Uterus (tissue), 4 donors: ENCODE data around the gene IPO13. TPM values are rescaled to one million over a fixed set of nuclear protein-coding genes. Genes with fewer than 3 reads are reported as not detected.

ENCODE experiments used
- DNase-seq, 2 donors: peaks; one replicate each; pipeline ENCODE4 v3.0.0-alpha.2; 2019 to 2020
- H3K27ac ChIP-seq, 2 donors: fragments of 200-600 bp; sonication (generic); 1 replicate in 1 of 2; 2 replicates in 1 of 2; pipeline ENCODE4 v1.5.1; 2016 to 2018
- H3K27me3 ChIP-seq, 2 donors: fragments of 200-600 bp; sonication (generic); one replicate each; pipeline ENCODE4 v1.5.1; 2018 to 2019; ENCODE audit warnings: control low read depth in 1 of 2
- H3K36me3 ChIP-seq, 2 donors: fragments of 200-600 bp; sonication (generic); one replicate each; pipeline ENCODE4 v1.5.1; 2019; ENCODE audit warnings: control low read depth in 1 of 2
- H3K4me1 ChIP-seq, 2 donors: fragments of 200-600 bp; sonication (generic); one replicate each; pipeline ENCODE4 v1.5.1; 2018 to 2019; ENCODE audit warnings: control low read depth in 1 of 2
- H3K4me3 ChIP-seq, 2 donors: fragments of 200-600 bp; sonication (generic); 1 replicate in 1 of 2; 2 replicates in 1 of 2; pipeline ENCODE4 v1.5.1; 2018 to 2019; ENCODE audit warnings: mild to moderate bottlenecking in 1 of 2
- H3K9me3 ChIP-seq, 2 donors: fragments of 200-600 bp; sonication (generic); one replicate each; pipeline ENCODE4 v1.5.1; 2019; ENCODE audit warnings: control low read depth in 1 of 2
- POLR2A ChIP-seq, 2 donors: fragments of 450-650 bp; IDR thresholded peaks; one replicate each; pipeline ENCODE4 v1.6.1; 2016; ENCODE audit warnings: antibody characterized with exemption in 2 of 2, mild to moderate bottlenecking in 1 of 2, moderate library complexity in 1 of 2
- intact Hi-C: fragments of 100-400 bp; cut with DNase I; formaldehyde crosslinking; loops from one replicate; pipeline ENCODE4 v1.15.1; 2023; ENCODE audit warnings: low total_unique reads
- total RNA-seq, 4 donors: library from RNA; depleted of rRNA in 3 of 4; stranded (reverse); fragments of >200 nt in 3 of 4; gene quantifications; one replicate each; pipeline versions ENCODE4 v1.1.0 to v1.2.4, GENCODE V29; 2014 to 2023
- TF ChIP-seq, protein P1 (sequence below), 4 experiments: fragments of 200-600 bp in 2 of 4; fragments of 450-650 bp in 2 of 4; sonication (generic) in 2 of 4; IDR thresholded peaks; one replicate each; pipeline ENCODE4 v1.5.1; 2016 to 2019; ENCODE audit warnings: antibody characterized with exemption in 4 of 4, mild to moderate bottlenecking in 2 of 4, moderate library complexity in 1 of 4
- donor health status: DM: yes; HTN: yes; CAD: no.

IPO13 gene
- total RNA-seq, 4 donors from 2014 or later = 6.9 to 26.7 (median 18.0) TPM

DNA sequence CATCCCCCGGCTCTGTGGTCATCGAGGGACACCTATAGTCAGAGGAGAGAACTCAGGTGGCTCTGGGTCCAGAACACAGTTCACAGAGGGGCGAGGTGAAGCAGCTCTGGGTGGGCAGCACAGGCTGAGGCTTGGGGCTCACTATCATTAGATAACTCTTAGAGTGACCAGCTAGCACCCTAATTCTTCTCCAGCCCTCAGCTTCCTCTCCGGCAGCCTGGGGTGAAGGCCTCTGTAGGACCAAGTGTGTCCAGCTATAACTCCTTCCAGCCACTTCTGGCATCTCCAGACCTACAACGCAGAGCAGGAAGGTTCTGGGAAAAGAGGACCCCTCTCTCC is 11.8 kb upstream of the IPO13 start:
- H3K27me3 ChIP-seq = no peaks in the 10 kb centered on the region
- no peaks in the 10 kb centered on the region for H3K9me3 ChIP-seq
- peaks cover 0 to 11% of the 10 kb centered on the region in 2 donors for H3K4me1 ChIP-seq
- TF ChIP-seq, protein P1, sequence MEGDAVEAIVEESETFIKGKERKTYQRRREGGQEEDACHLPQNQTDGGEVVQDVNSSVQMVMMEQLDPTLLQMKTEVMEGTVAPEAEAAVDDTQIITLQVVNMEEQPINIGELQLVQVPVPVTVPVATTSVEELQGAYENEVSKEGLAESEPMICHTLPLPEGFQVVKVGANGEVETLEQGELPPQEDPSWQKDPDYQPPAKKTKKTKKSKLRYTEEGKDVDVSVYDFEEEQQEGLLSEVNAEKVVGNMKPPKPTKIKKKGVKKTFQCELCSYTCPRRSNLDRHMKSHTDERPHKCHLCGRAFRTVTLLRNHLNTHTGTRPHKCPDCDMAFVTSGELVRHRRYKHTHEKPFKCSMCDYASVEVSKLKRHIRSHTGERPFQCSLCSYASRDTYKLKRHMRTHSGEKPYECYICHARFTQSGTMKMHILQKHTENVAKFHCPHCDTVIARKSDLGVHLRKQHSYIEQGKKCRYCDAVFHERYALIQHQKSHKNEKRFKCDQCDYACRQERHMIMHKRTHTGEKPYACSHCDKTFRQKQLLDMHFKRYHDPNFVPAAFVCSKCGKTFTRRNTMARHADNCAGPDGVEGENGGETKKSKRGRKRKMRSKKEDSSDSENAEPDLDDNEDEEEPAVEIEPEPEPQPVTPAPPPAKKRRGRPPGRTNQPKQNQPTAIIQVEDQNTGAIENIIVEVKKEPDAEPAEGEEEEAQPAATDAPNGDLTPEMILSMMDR (IDR thresholded peaks at IDR 0.05) = no peak
- no peak for TF ChIP-seq POLR2A (IDR thresholded peaks at IDR 0.05)
- H3K4me3 ChIP-seq = no peak overlapping the region
- no peak for DNase-seq
- H3K36me3 ChIP-seq = no peaks in the 10 kb centered on the region
- intact Hi-C loops = loop anchor here (5.0 kb wide), 1 partner anchor 173 kb away; no protein-coding TSS in a partner anchor
- no peak overlapping the region for H3K27ac ChIP-seq

GRCh38 chr1:43935711-43936427 is 10.9 kb upstream of the IPO13 start:
- no peak for DNase-seq
- no peak overlapping the region for H3K27ac ChIP-seq
- no peaks in the 10 kb centered on the region for H3K27me3 ChIP-seq
- H3K9me3 ChIP-seq = no peaks in the 10 kb centered on the region
- intact Hi-C loops = loop anchor here (5.0 kb wide), 1 partner anchor 174 kb away; no protein-coding TSS in a partner anchor
- TF ChIP-seq POLR2A (IDR thresholded peaks at IDR 0.05) = no peak
- TF ChIP-seq, protein P1 (IDR thresholded peaks at IDR 0.05) = no peak
- peak overlapping the region; percentile 13 to 34 for H3K4me3 ChIP-seq
- H3K4me1 ChIP-seq = peaks cover 0 to 11% of the 10 kb centered on the region in 2 donors
- no peaks in the 10 kb centered on the region for H3K36me3 ChIP-seq

- peaks cover 0 to 11% of the 10 kb centered on the region in 2 donors for H3K4me1 ChIP-seq
- no peaks in the 10 kb centered on the region for H3K27me3 ChIP-seq
- H3K27ac ChIP-seq = no peak overlapping the region
- no peak for TF ChIP-seq POLR2A (IDR thresholded peaks at IDR 0.05)
- TF ChIP-seq, protein P1 (IDR thresholded peaks at IDR 0.05) = no peak
- intact Hi-C loops = loop anchor here (5.0 kb wide), 1 partner anchor 174 kb away; no protein-coding TSS in a partner anchor
- no peaks in the 10 kb centered on the region for H3K36me3 ChIP-seq
- peak in 1 of 2 donors; percentile 35 for DNase-seq
- no peaks in the 10 kb centered on the region for H3K9me3 ChIP-seq
- H3K4me3 ChIP-seq = peak overlapping the region in 1 of 2 donors; percentile 34
Observed at GRCh38 chr1:43936431-43937151, 10.2 kb upstream of the IPO13 start.

DNA sequence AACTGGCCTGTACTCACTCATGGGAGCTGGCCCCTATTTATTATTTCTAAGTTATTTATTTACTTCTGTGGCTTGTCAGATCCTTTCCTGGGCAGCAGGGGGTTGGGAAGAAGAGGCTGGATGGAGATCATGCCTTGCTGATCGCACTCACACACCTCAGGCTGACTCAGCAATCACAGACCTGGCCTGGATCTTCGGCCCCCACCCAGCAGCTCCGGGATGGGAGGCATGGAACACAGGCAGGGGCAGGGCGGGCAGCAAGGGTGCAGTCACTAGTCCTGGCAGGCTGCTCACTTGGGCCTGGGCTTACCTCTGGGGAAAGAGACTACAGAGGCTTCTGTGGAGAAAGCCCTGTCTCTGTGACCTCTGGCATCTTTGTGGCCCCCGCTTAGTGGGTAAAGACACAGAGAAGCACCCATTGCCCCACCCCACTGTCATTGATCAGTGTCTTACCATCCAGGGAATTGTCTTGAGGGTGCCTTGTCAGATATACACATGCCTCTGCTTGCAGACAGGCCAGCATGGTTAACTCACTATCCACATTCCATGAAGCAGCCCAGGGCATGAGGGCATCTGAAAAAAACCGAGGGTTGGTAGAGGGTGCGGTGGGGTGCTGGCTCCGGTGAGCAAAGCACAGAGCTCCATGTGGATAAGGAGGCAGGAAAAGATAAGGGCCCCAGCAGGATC is 9.4 kb upstream of the IPO13 start:
- TF ChIP-seq, protein P1 (IDR thresholded peaks at IDR 0.05) = no peak
- TF ChIP-seq POLR2A (IDR thresholded peaks at IDR 0.05) = no peak
- no peak overlapping the region for H3K4me3 ChIP-seq
- H3K36me3 ChIP-seq = no peaks in the 10 kb centered on the region
- intact Hi-C loops = loop anchor here (5.0 kb wide), 1 partner anchor 175 kb away; no protein-coding TSS in a partner anchor
- no peak for DNase-seq
- H3K4me1 ChIP-seq = peaks cover 0 to 11% of the 10 kb centered on the region in 2 donors
- no peak overlapping the region for H3K27ac ChIP-seq
- H3K9me3 ChIP-seq = no peaks in the 10 kb centered on the region
- H3K27me3 ChIP-seq = no peaks in the 10 kb centered on the region
